Measurements from ENCODE around the gene PAX4.

PAX4 gene

DNA sequence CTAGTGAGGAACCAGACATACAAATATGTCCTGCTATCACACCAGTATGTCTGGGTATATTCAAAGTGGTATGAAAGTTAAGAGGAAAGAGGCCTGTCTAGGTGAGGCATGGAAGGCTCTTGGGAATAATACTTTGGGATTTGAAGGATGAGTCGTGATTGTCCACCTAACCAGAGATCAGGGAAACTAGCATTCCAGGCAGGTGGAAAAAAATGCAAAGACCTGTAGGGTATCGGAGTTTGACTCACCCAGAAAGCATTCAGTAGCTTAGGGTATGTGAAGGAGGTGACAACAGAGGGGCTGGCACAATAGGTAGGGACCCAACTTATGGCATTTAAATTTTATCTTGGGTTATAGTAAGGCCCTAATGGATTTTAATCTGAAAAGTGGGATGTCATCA lies 31.6 kb downstream of the PAX4 start:
- TF ChIP-seq, protein P1, sequence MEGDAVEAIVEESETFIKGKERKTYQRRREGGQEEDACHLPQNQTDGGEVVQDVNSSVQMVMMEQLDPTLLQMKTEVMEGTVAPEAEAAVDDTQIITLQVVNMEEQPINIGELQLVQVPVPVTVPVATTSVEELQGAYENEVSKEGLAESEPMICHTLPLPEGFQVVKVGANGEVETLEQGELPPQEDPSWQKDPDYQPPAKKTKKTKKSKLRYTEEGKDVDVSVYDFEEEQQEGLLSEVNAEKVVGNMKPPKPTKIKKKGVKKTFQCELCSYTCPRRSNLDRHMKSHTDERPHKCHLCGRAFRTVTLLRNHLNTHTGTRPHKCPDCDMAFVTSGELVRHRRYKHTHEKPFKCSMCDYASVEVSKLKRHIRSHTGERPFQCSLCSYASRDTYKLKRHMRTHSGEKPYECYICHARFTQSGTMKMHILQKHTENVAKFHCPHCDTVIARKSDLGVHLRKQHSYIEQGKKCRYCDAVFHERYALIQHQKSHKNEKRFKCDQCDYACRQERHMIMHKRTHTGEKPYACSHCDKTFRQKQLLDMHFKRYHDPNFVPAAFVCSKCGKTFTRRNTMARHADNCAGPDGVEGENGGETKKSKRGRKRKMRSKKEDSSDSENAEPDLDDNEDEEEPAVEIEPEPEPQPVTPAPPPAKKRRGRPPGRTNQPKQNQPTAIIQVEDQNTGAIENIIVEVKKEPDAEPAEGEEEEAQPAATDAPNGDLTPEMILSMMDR (IDR thresholded peaks at IDR 0.05) = no peak
- no peak for DNase-seq (ENCODE audit: low spot score)
- Histone ChIP-seq H3K27ac (peak overlapping the region in 1 of 2 donors; percentile 93), H3K4me3 (peak overlapping the region; percentile 93)

DNA sequence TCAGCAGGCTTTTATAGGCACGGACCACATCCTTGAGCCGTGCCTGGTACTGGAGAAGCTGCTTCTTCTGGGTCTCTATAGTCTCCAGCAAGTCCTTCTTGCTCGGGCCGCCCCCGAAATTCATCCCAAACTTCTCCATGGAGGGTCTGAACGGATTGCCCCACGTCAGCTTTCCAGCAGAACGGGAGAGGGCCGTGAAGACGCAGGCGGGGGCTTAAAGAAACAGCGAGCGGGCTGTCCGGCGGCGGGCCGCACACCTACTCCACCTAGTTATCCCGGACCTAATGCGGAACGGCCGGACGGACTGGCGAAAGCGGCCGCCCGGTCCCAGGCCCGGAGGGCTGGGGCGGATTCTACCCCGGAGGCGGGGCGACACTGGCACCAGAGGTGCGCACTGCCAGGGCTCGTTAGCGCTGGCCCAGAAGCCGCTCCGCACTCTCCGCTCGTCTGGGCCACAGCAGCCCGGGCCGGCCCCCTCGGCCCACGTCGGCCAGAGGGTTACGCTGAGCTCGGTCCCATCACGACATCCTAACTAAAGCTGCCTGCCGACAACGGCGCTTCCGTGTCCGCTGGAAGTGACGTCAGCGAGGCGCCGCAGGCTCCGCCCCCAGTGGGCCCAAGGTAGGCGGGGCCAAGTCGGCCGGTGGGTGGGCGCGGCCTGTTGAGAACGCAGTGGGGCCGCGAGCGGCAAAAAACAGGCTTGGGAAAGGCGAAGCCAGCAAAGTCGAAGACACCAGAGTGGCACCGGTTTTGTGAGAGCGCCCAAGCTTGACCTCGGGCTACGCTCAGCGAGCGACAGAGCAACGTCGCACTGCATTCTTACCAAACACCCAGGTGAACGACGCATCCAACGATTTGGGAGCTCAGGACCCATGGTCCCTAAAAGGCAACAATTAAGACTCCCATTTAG lies 32.6 kb downstream of the PAX4 start, which contains the start of gene GCC1:
TSS of gene GCC1 (minus strand) at position 553 of the 910 bp plus-strand sequence. CDS start at position 139, 414 bp downstream.
- peak; percentile 94 for DNase-seq (ENCODE audit: low spot score)
- TF ChIP-seq, protein P1 (IDR thresholded peaks at IDR 0.05) = no peak
- H3K27ac ChIP-seq = peak within 1 kb of the TSS; percentile 76 to 93
- peak within 1 kb of the TSS; percentile 93 for H3K4me3 ChIP-seq

DNA sequence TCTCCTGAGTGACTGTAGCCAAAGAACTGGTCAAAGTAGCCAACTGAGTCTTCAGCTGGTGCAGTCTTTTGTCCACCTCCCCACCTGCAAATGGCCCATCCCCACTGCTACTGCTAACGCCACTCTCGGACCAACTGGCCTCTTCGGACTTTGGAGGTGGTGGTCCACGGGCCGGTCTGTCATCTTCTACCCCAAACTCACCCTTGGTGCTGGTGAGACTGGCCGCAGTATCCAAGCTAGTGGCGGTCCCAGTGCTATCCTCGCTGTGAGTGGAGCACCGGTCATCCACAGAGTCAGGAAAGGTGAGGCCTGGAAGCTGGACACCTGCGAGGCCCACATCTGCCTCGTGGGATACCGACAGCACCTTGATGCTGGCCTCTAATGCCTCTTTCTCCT lies 33.3 kb downstream of the PAX4 start:
- no peak for DNase-seq (ENCODE audit: low spot score)
- Histone ChIP-seq H3K4me3 (peak overlapping the region; percentile 93), H3K27ac (peak overlapping the region; percentile 76 to 93)
- TF ChIP-seq, protein P1 (IDR thresholded peaks at IDR 0.05) = no peak

DNA sequence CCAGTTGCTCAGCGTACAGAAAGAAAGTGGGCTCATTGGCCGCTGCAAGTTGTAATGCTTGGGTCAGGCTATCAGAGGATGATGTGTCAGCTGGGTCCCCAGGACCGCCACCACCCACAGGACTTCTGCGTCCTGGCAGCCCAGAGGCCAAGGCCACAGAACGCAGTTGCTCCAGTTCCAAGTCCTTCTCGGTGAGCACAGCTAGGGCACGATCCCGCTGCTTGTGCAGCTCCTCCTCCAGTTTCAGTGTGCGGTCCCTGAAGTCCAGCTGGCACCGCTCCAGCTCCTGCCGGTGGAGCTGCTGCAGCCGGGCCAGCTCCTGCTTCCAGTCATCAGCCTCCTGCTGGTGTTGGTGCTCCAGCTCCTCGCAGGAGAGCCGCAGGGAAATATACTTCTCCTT lies 35.6 kb downstream of the PAX4 start:
- DNase-seq (ENCODE audit: low spot score) = no peak
- H3K27ac ChIP-seq = no peak overlapping the region
- TF ChIP-seq, protein P1 (IDR thresholded peaks at IDR 0.05) = no peak
- no peak overlapping the region for H3K4me3 ChIP-seq

DNA sequence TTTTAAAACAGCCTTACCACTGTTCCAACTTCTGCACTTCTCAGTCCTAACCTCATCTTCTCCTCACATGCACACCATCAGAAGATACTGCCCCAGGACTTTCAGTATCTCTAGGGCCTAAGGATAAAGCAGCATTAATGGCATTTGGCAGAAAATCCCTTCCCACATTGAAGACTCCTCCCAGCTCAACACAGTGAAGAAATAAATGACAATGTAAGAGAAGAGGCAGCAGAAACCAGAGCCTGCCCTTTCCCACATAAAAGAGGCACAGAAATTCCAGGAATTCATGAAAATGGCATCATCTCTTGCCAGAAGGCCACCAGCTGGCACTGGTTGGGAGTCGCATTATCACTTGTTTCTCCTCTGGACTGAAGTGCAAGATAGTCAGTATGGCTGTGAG lies 36.2 kb downstream of the PAX4 start:
- H3K4me3 ChIP-seq = no peak overlapping the region
- no peak for DNase-seq (ENCODE audit: low spot score)
- no peak overlapping the region for H3K27ac ChIP-seq
- TF ChIP-seq, protein P1 (IDR thresholded peaks at IDR 0.05) = no peak

DNA sequence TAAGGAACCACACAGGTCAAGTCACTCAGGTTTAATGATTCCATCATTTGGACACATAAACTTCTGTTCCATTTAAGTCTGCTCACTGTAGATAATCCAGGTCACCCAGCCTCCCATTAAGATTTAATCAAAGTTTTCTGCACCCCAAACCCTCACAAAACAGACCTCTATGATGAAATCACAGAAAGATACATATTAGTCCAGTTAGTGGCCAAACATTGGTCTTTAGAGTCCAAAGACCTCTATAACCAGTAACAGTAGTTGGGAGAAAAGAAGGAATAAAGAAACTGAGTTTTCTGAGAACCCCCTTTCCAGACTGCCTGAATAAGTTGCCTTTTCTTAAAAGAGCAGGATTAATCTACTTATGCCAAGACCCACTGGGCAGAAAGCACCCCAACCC lies 37.3 kb downstream of the PAX4 start:
- TF ChIP-seq, protein P1 (IDR thresholded peaks at IDR 0.05) = no peak
- DNase-seq (ENCODE audit: low spot score) = no peak
- Histone ChIP-seq H3K27ac (no peak overlapping the region), H3K4me3 (no peak overlapping the region)
